H1 (cell line): ENCODE data around the gene RAG2. TPM values are rescaled to one million over a fixed set of nuclear protein-coding genes. Genes with fewer than 3 reads are reported as not detected.

Experiments used
- CHD7 ChIP-seq: fragments of 300-600 bp; sonication (generic); IDR thresholded peaks from 2 replicates; pipeline ENCODE4 v1.7.1; 2012; ENCODE audit warnings: low read length, moderate library complexity, mild to moderate bottlenecking, inconsistent platforms; ENCODE audit not compliant: insufficient replicate concordance
- polyA plus RNA-seq, 7 experiments: library from polyadenylated mRNA; depleted of rRNA in 3 of 7; stranded (reverse) in 5 of 7; unstranded in 2 of 7; fragments of >200 nt in 5 of 7; fragments of 200-250 nt in 2 of 7; gene quantifications; 1 replicate in 5 of 7; 2 replicates in 1 of 7; 4 replicates in 1 of 7; pipeline versions ENCODE4 v1.2.1 to v1.2.3, GENCODE V29; 2011 to 2013; ENCODE audit warnings: missing spikeins in 2 of 7, mixed read lengths in 2 of 7
- total RNA-seq: library from RNA; stranded (reverse); fragmentation: NEBNext Ultra II Directional; extraction: Animal tissue kit (Norgen Biotek cat#: 25700); gene quantifications from 2 replicates; pipeline ENCODE4 v1.2.1, GENCODE V29; 2021

RAG2 gene
- total and polyA plus RNA-seq, 2 of the 8 experiments (the other 6 are each of a cell fraction or from before 2014, with no cell fraction given) = not detected

GRCh38 chr11:36591433-36591832 is 6.6 kb downstream of the RAG2 start (continued):
- no peak for TF ChIP-seq CHD7
- TF ChIP-seq, all 59 proteins: peak for 0
